A172 (cell line): ENCODE results near the gene OR51B2. TPM values are rescaled to one million over a fixed set of nuclear protein-coding genes. Genes with fewer than 3 reads are reported as not detected.

Experiments
- DNase-seq: peaks from one replicate; pipeline ENCODE4 v3.0.0-alpha.2; 2015; ENCODE audit warnings: low spot score
- total RNA-seq: library from RNA; depleted of rRNA; stranded (reverse); fragments of >200 nt; shearing (Covaris generic); gene quantifications from 2 replicates; pipeline ENCODE4 v1.2.3, GENCODE V29; 2014; rRNA removed

The OR51B2 gene
- total RNA-seq, 1 experiment from 2014 or later, result 0.29 TPM

- no peak for DNase-seq
These were observed 40.2 kb downstream of the OR51B2 start for GRCh38 chr11:5283882-5284281.

DNA sequence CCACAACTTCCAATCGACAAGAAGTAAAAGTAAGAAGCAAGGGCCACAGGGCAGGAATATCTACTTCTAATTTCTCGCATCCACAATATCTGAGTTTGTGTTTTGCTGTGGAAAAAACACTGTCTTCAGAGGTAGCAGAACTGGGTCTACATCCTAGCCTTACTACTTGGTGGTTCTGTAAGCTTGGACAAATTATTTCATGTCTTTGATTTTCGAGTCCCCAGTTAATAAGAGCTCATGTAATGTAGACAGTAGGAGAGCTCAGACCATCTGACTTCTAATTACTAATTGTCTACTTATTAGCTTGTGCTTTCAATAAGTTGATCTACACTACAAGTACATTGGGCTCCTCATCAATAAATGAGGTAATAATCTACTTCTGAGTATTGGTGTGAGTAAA lies 41.0 kb downstream of the OR51B2 start:
- no peak for DNase-seq

DNA sequence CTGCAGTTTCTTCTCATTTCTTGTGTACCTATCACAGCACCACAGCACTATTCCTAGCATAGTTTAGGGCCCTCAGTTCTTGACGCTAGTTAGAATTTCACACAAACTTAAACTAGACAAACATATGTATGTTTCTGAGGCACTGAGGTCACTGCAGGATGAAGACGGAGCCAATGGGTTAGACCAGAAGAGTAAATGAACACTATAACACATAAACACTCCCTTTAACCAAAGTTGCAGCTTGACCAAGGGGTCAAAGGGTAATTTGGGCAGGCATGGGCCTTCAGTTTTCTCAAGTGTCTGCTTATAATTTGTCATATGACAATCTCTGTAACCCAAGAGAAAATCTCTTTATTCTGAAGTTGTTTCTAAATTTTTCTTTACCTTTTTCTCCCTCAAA lies 41.5 kb downstream of the OR51B2 start:
- DNase-seq, result no peak

DNA sequence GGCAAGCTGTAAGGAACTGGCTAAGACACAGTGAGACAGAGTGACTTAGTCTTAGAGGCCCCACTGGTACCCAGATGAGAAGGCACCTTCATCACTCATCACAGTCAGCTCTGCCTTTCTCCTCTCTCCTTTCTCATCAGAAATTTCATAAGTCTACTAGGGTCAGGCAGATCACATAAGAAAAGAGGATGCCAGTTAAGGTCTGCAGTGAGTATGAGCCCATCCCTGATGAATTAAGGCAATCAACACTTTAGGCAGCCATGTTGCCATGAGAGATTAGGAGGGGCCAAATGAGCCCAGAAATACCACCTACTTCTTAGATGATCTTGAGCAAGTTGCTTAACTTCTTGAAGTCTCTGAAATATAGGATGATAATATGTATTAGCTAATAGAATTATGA lies 42.5 kb downstream of the OR51B2 start:
- no peak for DNase-seq

GRCh38 chr11:5280582-5281102 lies 43.5 kb downstream of the OR51B2 start:
- DNase-seq, result peak; percentile 100

GRCh38 chr11:5279471-5280090 lies 44.5 kb downstream of the OR51B2 start:
- DNase-seq, result no peak

- DNase-seq, result peak; percentile 47
These were observed 46.2 kb downstream of the OR51B2 start for GRCh38 chr11:5277807-5278382.

GRCh38 chr11:5276697-5277096 lies 47.4 kb downstream of the OR51B2 start:
- no peak for DNase-seq

DNA sequence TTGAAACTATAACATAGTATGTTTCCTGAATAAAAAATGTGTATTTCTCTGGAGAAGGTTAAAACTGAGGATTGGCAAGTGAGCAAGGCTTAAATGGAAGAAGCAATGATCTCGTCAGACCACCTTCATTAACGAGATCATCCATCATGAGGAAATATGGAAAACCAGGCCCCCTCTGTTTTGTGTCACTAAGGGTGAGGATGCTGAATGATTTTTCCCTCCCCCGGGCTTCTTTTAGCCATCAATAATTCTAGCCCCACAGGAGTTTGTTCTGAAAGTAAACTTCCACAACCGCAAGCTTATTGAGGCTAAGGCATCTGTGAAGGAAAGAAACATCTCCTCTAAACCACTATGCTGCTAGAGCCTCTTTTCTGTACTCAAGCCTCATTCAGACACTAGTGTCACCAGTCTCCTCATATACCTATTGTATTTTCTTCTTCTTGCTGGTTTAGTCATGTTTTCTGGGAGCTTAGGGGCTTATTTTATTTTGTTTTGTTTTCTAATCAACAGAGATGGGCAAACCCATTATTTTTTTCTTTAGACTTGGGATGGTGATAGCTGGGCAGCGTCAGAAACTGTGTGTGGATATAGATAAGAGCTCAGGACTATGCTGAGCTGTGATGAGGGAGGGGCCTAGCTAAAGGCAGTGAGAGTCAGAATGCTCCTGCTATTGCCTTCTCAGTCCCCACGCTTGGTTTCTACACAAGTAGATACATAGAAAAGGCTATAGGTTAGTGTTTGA lies 48.6 kb downstream of the OR51B2 start:
- no peak for DNase-seq

GRCh38 chr11:5274395-5274794 lies 49.7 kb downstream of the OR51B2 start:
- DNase-seq, result peak; percentile 46

Other genes with a start within 250 kb of the OR51B2 start
- gene OR52A5, start 185.9 kb downstream of the OR51B2 start, total RNA-seq, result not detected in 2 replicates
- gene OR52A1, start 169.5 kb downstream of the OR51B2 start, total RNA-seq, result not detected in 2 replicates
- not detected in 2 replicates for gene OR51V1, start 123.6 kb downstream of the OR51B2 start, total RNA-seq
- not detected in 2 replicates for gene HBB, start 97.2 kb downstream of the OR51B2 start, total RNA-seq
- not detected in 2 replicates for gene HBD, start 89.8 kb downstream of the OR51B2 start, total RNA-seq
- gene HBG1, start 74.4 kb downstream of the OR51B2 start, total RNA-seq, result not detected in 2 replicates
- gene HBG2, start 69.5 kb downstream of the OR51B2 start, total RNA-seq, result 1.1 and 1.6 TPM in 2 replicates
- 25.6 and 49.9 TPM in 2 replicates for gene HBE1, start 54.4 kb downstream of the OR51B2 start, total RNA-seq
- 11.3 and 12.8 TPM in 2 replicates for gene OR51B4, start 22.4 kb downstream of the OR51B2 start, total RNA-seq
- gene OR51B5, start 19.2 kb upstream of the OR51B2 start, total RNA-seq, result 17.4 and 17.7 TPM in 2 replicates
- not detected in 2 replicates for gene OR51B6, start 27.2 kb upstream of the OR51B2 start, total RNA-seq
- gene OR51M1, start 59.5 kb upstream of the OR51B2 start, total RNA-seq, result not detected in 2 replicates
- not detected in 2 replicates for gene OR51Q1, start 97.8 kb upstream of the OR51B2 start, total RNA-seq
- 0.55 TPM in 1 of 2 replicates, not detected in the other for gene OR51I1, start 117.2 kb upstream of the OR51B2 start, total RNA-seq
- gene OR51I2, start 125.0 kb upstream of the OR51B2 start, total RNA-seq, result not detected in 2 replicates
- gene OR52D1, start 164.4 kb upstream of the OR51B2 start, total RNA-seq, result not detected in 2 replicates
- gene UBQLN3, start 185.7 kb upstream of the OR51B2 start, total RNA-seq, result not detected in 2 replicates
- not detected in 2 replicates for gene UBQLNL, start 192.4 kb upstream of the OR51B2 start, total RNA-seq
- not detected in 2 replicates for gene OR52H1, start 224.2 kb upstream of the OR51B2 start, total RNA-seq